ENCODE data around the gene ETV3L. TPM values are rescaled to one million over a fixed set of nuclear protein-coding genes. Genes with fewer than 3 reads are reported as not detected.

The ETV3L gene
- total and polyA plus RNA-seq, 2 experiments from 2014 or later: not detected

DNA sequence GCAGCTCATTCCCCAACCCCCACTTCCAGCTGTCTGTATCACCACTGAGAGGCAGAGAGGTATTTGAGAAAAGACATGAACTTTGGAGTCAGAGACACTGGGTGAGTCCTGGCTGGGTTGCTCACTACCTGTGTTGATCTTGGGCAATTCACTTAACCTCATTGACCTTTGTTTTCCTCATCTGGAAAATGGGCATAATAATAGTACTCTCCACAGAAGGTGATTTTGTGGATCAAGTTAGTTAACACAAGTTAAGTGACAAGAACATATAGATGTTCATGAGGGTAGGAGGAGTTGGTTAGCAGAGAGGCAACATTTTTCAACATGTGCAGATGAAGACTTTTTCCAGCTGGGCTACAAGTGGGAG lies 17.1 kb upstream of the ETV3L start:
- H3K27ac ChIP-seq: no peak overlapping the region
- H3K36me3 ChIP-seq (replicated peaks; ENCODE audit: insufficient read depth, low read depth): no peaks in the 10 kb centered on the region
- peak; percentile 26 for DNase-seq (ENCODE audit: low spot score)
- no peak overlapping the region for H2AFZ ChIP-seq
- H3K9me3 ChIP-seq (ENCODE audit: low read depth): no peaks in the 10 kb centered on the region
- peaks cover 4% of the 10 kb centered on the region for H4K20me1 ChIP-seq (ENCODE audit: insufficient read depth, poor library complexity, severe bottlenecking)
- H3K9me2 ChIP-seq (replicated peaks; ENCODE audit: insufficient read depth): no peaks in the 10 kb centered on the region
- H3K4me2 ChIP-seq: no peak overlapping the region
- no peaks in the 10 kb centered on the region for H3K4me1 ChIP-seq (ENCODE audit: insufficient read depth)
- H3K4me3 ChIP-seq: no peak overlapping the region
- H3K27me3 ChIP-seq: peaks cover 13% of the 10 kb centered on the region
- H3K79me2 ChIP-seq: no peaks in the 10 kb centered on the region
- TF ChIP-seq, protein P1, sequence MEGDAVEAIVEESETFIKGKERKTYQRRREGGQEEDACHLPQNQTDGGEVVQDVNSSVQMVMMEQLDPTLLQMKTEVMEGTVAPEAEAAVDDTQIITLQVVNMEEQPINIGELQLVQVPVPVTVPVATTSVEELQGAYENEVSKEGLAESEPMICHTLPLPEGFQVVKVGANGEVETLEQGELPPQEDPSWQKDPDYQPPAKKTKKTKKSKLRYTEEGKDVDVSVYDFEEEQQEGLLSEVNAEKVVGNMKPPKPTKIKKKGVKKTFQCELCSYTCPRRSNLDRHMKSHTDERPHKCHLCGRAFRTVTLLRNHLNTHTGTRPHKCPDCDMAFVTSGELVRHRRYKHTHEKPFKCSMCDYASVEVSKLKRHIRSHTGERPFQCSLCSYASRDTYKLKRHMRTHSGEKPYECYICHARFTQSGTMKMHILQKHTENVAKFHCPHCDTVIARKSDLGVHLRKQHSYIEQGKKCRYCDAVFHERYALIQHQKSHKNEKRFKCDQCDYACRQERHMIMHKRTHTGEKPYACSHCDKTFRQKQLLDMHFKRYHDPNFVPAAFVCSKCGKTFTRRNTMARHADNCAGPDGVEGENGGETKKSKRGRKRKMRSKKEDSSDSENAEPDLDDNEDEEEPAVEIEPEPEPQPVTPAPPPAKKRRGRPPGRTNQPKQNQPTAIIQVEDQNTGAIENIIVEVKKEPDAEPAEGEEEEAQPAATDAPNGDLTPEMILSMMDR (IDR thresholded peaks at IDR 0.05; ENCODE audit: poor library complexity): no peak
- TF ChIP-seq EZH2phosphoT487 (IDR thresholded peaks at IDR 0.05; ENCODE audit: low read depth, severe bottlenecking, unreplicated experiment): no peak
- TF ChIP-seq EZH2 (IDR thresholded peaks at IDR 0.05; ENCODE audit: borderline replicate concordance): no peak

- WGBS (ENCODE audit: low lambda C conversion rate, missing lambda C conversion rate): 75% methylated on average over 16 of the region's 16 CpGs
- DNase-seq (ENCODE audit: low spot score): no peak
- H3K9me2 ChIP-seq (replicated peaks; ENCODE audit: insufficient read depth): no peaks in the 10 kb centered on the region
- H3K9me3 ChIP-seq (ENCODE audit: low read depth): no peaks in the 10 kb centered on the region
- H3K79me2 ChIP-seq: no peaks in the 10 kb centered on the region
- H3K27me3 ChIP-seq: peaks cover 16% of the 10 kb centered on the region
- H2AFZ ChIP-seq: no peak overlapping the region
- no peaks in the 10 kb centered on the region for H3K36me3 ChIP-seq (replicated peaks; ENCODE audit: insufficient read depth, low read depth)
- TF ChIP-seq EZH2 (IDR thresholded peaks at IDR 0.05; ENCODE audit: borderline replicate concordance) (no peak), EZH2phosphoT487 (IDR thresholded peaks at IDR 0.05; ENCODE audit: low read depth, severe bottlenecking, unreplicated experiment) (no peak)
- TF ChIP-seq, protein P1 (IDR thresholded peaks at IDR 0.05; ENCODE audit: poor library complexity): no peak
- no peak overlapping the region for H3K27ac ChIP-seq
- no peak overlapping the region for H3K4me2 ChIP-seq
- H4K20me1 ChIP-seq (ENCODE audit: insufficient read depth, poor library complexity, severe bottlenecking): no peaks in the 10 kb centered on the region
- no peak overlapping the region for H3K4me3 ChIP-seq
- H3K4me1 ChIP-seq (ENCODE audit: insufficient read depth): no peaks in the 10 kb centered on the region
Observed at GRCh38 chr1:157115851-157116736, 16.5 kb upstream of the ETV3L start.

DNA sequence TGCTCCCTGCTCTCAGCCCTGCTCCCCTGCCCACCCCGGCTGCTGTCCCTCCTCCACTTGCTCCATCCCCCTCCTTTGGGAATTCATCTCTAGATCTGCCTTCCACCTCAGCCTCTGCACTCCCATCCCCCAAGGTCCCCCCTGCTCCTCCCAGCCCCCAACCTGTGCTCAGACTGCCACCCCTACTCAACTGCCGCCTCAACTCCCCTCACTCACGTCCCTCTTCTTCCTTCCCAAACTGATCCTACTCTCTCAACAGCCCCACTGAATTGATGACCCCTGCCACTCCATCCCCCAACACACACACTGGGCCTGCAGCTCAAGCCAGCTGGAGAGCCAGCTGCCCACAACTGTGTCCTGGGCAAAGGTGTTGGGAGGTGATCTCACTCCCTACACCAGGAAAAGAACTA lies 15.8 kb upstream of the ETV3L start:
- Histone ChIP-seq H3K9me2 (replicated peaks; ENCODE audit: insufficient read depth) (no peaks in the 10 kb centered on the region), H3K4me3 (no peak overlapping the region), H3K79me2 (no peaks in the 10 kb centered on the region), H2AFZ (no peak overlapping the region), H3K27me3 (peaks cover 16% of the 10 kb centered on the region), H3K9me3 (ENCODE audit: low read depth) (no peaks in the 10 kb centered on the region), H3K27ac (no peak overlapping the region), H3K4me1 (ENCODE audit: insufficient read depth) (no peaks in the 10 kb centered on the region), H4K20me1 (ENCODE audit: insufficient read depth, poor library complexity, severe bottlenecking) (no peaks in the 10 kb centered on the region), H3K36me3 (replicated peaks; ENCODE audit: insufficient read depth, low read depth) (no peaks in the 10 kb centered on the region), H3K4me2 (no peak overlapping the region)
- 79% methylated on average over 2 of the region's 3 CpGs for WGBS (ENCODE audit: low lambda C conversion rate, missing lambda C conversion rate)
- TF ChIP-seq, protein P1 (IDR thresholded peaks at IDR 0.05; ENCODE audit: poor library complexity): no peak
- TF ChIP-seq EZH2 (IDR thresholded peaks at IDR 0.05; ENCODE audit: borderline replicate concordance): no peak
- no peak for TF ChIP-seq EZH2phosphoT487 (IDR thresholded peaks at IDR 0.05; ENCODE audit: low read depth, severe bottlenecking, unreplicated experiment)
- DNase-seq (ENCODE audit: low spot score): no peak

Measured in hepatocyte (in vitro differentiated cells).